Testis (tissue), 3 donors: ENCODE data around the gene HTT. TPM values are rescaled to one million over a fixed set of nuclear protein-coding genes. Genes with fewer than 3 reads are reported as not detected.
"Not testable (repeated sequence)": the region's sequence is repeated elsewhere in the genome, so short reads cannot be mapped to it uniquely, and the experiment has no call there.

Source experiments
- DNase-seq: peaks from one replicate; pipeline ENCODE4 v3.0.0-alpha.2; 2019
- H3K27ac ChIP-seq, 2 donors: fragments of 200-600 bp; sonication (generic); one replicate each; pipeline ENCODE4 v1.5.1; 2019
- H3K27me3 ChIP-seq: fragments of 200-600 bp; sonication (generic); one replicate; pipeline ENCODE4 v1.5.1; 2019
- H3K36me3 ChIP-seq: fragments of 200-600 bp; sonication (generic); one replicate; pipeline ENCODE4 v1.5.1; 2017; ENCODE audit warnings: low read depth; ENCODE audit errors: missing control alignments
- H3K4me1 ChIP-seq: fragments of 200-600 bp; sonication (generic); one replicate; pipeline ENCODE4 v1.5.1; 2019
- H3K4me3 ChIP-seq, 2 donors: fragments of 200-600 bp; sonication (generic); one replicate each; pipeline ENCODE4 v1.5.1; 2017 to 2019
- H3K9me3 ChIP-seq: fragments of 200-600 bp; sonication (generic); one replicate; pipeline ENCODE4 v1.5.1; 2017
- POLR2A ChIP-seq: fragments of 450-650 bp; IDR thresholded peaks from one replicate; pipeline ENCODE4 v1.6.1; 2017; ENCODE audit warnings: antibody characterized with exemption, mild to moderate bottlenecking, moderate library complexity
- WGBS, 2 donors: methylation state at CpG; one replicate each; pipeline ENCODE4 v1.1.5; 2018; 5-methylcytosine and 5-hydroxymethylcytosine counted together
- intact Hi-C: fragments of 100-400 bp; cut with DNase I; formaldehyde crosslinking; loops from one replicate; pipeline ENCODE4 v1.15.1; 2023; ENCODE audit warnings: low total_unique reads
- polyA plus RNA-seq: library from polyadenylated mRNA; stranded (reverse); fragments of 350-450 nt; fragmentation: Illumina TruSeq; extraction: RNeasy Lipid Tissue Mini Kit (QIAGEN cat#74804); gene quantifications from one replicate; pipeline ENCODE4 v1.2.3, GENCODE V29; 2014; ENCODE audit warnings: low read depth, low replicate concordance; ENCODE audit not compliant: insufficient read depth
- total RNA-seq, 2 donors: library from RNA; depleted of rRNA; stranded (reverse); fragments of >200 nt; gene quantifications; one replicate each; pipeline ENCODE4 v1.2.3, GENCODE V29; 2016
- TF ChIP-seq, protein P1 (sequence below), 3 experiments: fragments of 450-650 bp in 2 of 3; fragments of 200-600 bp in 1 of 3; sonication (generic) in 1 of 3; IDR thresholded peaks; one replicate each; pipeline ENCODE4 v1.5.1; 2016 to 2019; ENCODE audit warnings: antibody characterized with exemption in 3 of 3, mild to moderate bottlenecking in 2 of 3, moderate library complexity in 1 of 3

The HTT gene
- total and polyA plus RNA-seq, 3 donors from 2014 or later = 45.2 to 168 (median 146) TPM

DNA sequence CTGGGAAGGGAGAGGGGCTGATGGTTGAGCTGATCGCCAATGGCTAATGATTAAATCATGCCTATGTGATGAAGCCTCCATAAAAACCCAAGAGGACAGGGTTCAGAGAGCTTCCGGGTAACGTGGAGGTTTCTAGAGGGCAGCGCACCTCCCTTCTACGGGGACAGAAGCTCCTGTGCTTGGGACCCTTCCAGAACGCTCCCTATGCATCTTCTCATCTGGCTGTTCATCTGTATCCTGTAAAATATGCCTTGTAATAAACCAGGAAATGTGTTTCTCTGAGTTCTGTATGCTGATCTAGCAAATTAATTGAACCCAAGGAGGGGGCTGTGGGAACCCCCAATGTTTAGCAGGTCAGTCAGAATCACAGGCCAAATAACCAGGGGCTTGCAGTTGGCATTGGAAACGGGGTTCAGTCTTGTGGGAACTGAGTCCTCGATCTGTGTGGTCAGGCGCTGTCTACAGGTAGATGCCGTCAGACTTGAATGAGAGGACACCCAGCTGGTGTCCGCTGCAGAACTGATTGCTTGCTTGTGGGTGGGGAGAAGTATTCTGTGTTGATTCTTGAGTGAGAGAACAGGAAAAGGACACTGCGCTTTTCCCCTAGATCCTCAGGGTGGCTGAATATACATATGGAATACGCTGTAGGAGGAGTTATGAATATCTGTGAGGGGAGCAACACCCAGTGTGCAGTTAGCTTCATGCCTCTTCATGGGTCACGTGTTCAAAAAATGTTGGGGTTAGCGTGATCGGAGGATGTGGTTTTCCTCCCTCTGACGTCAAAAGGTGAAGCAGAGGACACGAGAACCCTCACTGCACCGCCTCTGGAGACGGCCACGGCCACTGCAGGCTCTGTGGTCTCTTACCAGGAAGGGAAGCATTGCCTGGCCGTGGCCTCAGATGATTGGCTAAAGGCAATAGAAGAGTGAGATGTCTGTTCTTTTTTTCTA is 29.3 kb upstream of the HTT start:
- Histone ChIP-seq H3K4me1 (peaks cover 5% of the 10 kb centered on the region), H3K27ac (no peak overlapping the region), H3K36me3 (no peaks in the 10 kb centered on the region), H3K4me3 (no peak overlapping the region), H3K27me3 (no peaks in the 10 kb centered on the region), H3K9me3 (no peaks in the 10 kb centered on the region)
- intact Hi-C loops = loop anchor here (10.0 kb wide), 1 partner anchor 280 kb away; no protein-coding TSS in a partner anchor
- no peak for TF ChIP-seq POLR2A
- TF ChIP-seq, protein P1, sequence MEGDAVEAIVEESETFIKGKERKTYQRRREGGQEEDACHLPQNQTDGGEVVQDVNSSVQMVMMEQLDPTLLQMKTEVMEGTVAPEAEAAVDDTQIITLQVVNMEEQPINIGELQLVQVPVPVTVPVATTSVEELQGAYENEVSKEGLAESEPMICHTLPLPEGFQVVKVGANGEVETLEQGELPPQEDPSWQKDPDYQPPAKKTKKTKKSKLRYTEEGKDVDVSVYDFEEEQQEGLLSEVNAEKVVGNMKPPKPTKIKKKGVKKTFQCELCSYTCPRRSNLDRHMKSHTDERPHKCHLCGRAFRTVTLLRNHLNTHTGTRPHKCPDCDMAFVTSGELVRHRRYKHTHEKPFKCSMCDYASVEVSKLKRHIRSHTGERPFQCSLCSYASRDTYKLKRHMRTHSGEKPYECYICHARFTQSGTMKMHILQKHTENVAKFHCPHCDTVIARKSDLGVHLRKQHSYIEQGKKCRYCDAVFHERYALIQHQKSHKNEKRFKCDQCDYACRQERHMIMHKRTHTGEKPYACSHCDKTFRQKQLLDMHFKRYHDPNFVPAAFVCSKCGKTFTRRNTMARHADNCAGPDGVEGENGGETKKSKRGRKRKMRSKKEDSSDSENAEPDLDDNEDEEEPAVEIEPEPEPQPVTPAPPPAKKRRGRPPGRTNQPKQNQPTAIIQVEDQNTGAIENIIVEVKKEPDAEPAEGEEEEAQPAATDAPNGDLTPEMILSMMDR (IDR thresholded peaks at IDR 0.05) = no peak
- DNase-seq = no peak
- WGBS, 2 donors = 84 to 90% methylated on average over 22 of the region's 22 CpGs

DNA sequence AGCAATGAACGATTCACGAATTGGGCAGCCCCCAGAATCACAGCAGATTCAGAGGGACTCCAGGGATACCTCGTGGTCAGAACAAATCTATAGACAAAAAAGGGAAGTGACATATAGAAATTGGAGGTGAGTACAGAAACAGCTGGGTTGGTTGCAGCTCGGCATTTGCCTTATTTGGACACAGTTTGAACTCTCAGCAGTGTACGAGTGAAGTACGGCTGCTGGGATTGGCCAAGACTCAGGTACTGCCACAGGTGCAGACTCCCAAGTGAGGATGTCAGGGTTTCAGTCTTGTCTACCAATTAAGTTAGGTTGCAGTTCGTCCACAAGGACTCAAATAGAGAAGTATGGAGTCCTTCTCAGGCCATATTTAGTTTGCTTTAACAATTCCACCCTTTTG is 28.3 kb upstream of the HTT start:
- Histone ChIP-seq H3K27ac (no peak overlapping the region), H3K4me3 (no peak overlapping the region), H3K27me3 (no peaks in the 10 kb centered on the region), H3K9me3 (no peaks in the 10 kb centered on the region), H3K4me1 (peaks cover 5% of the 10 kb centered on the region), H3K36me3 (no peaks in the 10 kb centered on the region)
- TF ChIP-seq, protein P1 (IDR thresholded peaks at IDR 0.05) = no peak
- no peak for TF ChIP-seq POLR2A
- no peak for DNase-seq
- intact Hi-C loops = loop anchor here (10.0 kb wide), 1 partner anchor 281 kb away; no protein-coding TSS in a partner anchor
- WGBS, 2 donors = 85 to 89% methylated on average over 7 of the region's 7 CpGs

DNA sequence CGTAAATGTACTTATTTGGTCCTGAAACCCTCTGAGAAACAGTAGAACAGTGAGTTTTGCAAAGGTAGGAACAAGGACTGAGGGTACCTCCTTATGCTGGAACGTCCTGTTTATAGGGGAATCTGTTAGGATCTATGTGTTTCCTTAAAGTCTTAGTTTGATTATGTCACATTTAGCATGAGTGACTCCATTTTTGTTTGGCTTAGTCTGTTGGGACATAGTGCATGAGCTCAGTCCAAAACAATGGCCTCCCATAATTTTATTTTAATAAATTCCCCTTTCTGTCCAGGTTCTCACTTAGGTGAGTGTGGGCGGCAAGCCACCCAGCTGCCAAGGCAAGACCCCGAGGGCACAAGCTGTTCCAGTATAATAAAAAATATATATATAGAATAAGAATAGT is 27.9 kb upstream of the HTT start:
- Histone ChIP-seq H3K27me3 (no peaks in the 10 kb centered on the region), H3K36me3 (no peaks in the 10 kb centered on the region), H3K4me1 (peaks cover 5% of the 10 kb centered on the region), H3K9me3 (no peaks in the 10 kb centered on the region), H3K4me3 (no peak overlapping the region), H3K27ac (no peak overlapping the region)
- intact Hi-C loops = loop anchor here (10.0 kb wide), 1 partner anchor 282 kb away; no protein-coding TSS in a partner anchor
- no peak for DNase-seq
- TF ChIP-seq, protein P1 (IDR thresholded peaks at IDR 0.05) = no peak
- no peak for TF ChIP-seq POLR2A
- 83 to 90% methylated on average over 4 of the region's 4 CpGs for WGBS, 2 donors

DNA sequence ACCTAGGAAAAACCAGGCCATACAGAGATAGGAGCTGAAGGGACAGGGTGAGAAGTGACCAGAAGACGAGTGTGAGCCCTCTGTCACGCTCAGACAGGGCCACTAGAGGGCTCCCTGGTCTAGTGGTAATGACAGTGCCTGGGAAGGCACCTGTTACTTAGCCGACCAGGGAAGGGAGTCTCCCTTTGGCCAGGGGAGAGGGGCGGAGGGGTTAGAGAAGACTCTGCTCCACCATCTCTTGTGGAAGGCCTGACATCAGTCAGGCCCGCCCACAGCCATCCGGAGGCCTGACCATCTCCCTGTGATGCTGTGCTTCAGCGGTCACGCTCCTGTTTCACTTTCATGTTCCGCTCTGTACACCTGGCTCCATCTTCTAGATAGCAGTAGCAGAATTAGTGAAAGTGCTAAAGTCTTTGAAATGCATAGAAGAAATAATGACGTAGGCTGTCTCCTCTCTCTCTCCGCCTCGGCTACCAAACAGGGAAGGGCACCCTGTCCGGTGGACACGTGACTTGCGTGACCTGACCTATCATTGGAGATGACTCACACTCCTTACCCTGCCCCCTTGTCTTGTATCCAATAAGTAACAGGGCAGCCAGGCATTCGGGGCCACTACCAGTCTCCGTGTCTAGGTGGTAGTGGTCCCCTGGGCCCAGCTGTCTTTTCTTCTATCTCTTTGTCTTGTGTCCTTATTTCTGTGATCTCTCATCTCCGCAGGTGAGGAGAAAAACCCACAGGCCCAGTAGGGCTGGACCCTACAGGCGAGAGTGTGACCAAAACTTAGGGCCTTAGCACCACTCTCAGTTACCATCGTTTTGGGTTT is 26.8 kb upstream of the HTT start:
- Histone ChIP-seq H3K4me3 (no peak overlapping the region), H3K4me1 (no peaks in the 10 kb centered on the region), H3K27me3 (no peaks in the 10 kb centered on the region), H3K36me3 (no peaks in the 10 kb centered on the region), H3K27ac (no peak overlapping the region), H3K9me3 (no peaks in the 10 kb centered on the region)
- DNase-seq = peak; percentile 83
- TF ChIP-seq, protein P1 (IDR thresholded peaks at IDR 0.05) = peak; percentile 31 to 64 (median 47)
- TF ChIP-seq POLR2A = no peak
- intact Hi-C loops = loop anchor here (10.0 kb wide), 1 partner anchor 283 kb away; no protein-coding TSS in a partner anchor
- 69 to 75% methylated on average over 20 of the region's 20 CpGs for WGBS, 2 donors

DNA sequence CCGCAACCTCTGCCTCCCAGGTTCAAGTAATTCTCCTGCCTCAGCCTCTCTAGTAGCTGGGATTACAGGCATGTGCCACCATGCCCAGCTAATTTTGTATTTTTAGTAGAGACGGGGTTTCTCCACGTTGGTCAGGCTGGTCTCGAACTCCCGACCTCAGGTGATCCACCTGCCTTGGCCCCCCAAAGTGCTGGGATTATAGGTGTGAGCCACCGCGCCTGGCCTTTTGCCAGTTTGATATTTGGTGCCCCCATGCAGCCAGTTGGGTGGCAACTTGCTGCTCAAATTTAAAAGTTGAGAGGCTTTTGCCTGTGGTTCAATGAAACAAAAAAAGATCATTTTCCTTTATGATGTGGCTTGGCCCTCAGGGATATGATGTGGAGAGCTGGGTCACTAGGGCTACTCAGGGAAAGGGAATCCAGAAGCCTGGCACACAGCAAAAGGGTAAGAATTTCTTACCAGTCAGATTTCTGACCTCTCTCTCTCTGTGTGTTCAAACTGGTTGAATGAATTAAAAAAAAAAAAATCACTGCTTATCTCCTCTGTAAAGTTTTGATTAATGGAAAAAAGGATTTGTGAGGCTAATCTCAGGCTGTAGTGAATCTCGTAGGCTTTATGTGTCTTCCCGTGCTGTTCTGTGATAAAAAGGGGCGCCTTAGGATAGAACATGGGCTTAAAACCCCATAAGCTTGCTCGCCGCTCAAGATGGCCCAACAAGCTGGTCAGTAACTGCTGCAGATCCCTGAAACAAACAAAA is 23.2 kb upstream of the HTT start:
- DNase-seq, H3K36me3 ChIP-seq, H3K27me3 ChIP-seq, H3K9me3 ChIP-seq, intact Hi-C loops, H3K4me3 ChIP-seq, H3K27ac ChIP-seq, H3K4me1 ChIP-seq: not testable (repeated sequence)
- 83 to 89% methylated on average over 12 of the region's 12 CpGs for WGBS, 2 donors
